Ecto neural progenitor cell (in vitro differentiated cells): ENCODE data around the gene PKP4.

Source experiments
- DNase-seq: peaks from one replicate; pipeline ENCODE4 v3.0.0-alpha.2; 2018; ENCODE audit warnings: low spot score

The PKP4 gene

DNA sequence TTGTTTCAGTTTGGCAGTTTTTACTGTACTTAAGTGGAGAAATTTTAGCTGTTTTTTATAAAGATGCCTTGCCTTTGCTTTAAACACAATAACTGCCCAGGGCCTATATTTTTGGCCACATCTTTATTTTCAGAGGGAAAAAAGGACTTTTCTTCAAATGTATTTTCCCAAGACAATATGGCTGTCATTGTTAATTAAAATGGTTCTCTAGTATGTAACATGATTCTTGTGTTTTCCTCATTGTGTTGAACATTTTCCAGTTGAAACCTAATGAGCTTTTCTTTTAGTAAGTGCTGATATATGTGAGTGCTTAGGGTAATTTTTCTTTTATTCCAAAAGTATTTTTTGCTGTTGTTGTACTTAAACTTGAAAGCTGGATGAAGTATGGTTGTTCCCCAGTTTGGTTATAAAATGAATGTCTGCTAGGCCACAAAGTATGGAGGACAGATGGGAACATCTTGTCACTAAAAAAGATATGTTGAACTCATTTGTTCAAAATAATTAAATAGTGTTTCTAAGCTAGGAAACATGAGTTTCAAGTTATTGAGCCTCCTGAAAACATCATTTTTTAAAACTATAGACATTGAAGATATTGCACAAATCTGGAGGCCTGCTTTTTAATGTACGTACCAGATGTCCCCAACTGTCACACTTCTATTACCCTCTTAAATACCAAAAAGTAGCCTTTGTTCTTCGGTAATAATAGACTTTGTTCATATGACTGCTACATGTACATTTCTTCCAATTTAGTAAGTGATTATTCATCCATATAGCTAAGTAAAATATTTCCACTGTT is 190.9 kb downstream of the PKP4 start:
- no peak for DNase-seq

DNA sequence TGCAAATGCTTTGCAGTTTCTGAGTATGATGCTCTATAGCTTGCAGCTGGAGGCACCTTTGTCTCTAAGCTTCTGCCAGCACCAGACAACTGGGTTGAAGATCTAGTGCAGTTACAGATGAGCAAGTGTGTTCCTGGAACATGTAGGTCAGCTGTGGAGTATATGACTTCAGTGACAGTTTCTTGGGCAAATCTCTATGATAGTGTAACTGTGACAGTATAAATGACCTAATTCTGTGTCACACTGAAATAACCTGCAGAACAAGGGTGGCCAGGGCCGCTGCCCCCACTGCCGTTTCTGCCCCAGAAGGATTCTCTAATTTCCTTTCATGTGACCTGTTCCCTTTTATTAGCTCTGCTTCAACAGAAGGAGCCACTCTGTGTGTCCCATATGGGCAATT is 193.1 kb downstream of the PKP4 start:
- no peak for DNase-seq

DNA sequence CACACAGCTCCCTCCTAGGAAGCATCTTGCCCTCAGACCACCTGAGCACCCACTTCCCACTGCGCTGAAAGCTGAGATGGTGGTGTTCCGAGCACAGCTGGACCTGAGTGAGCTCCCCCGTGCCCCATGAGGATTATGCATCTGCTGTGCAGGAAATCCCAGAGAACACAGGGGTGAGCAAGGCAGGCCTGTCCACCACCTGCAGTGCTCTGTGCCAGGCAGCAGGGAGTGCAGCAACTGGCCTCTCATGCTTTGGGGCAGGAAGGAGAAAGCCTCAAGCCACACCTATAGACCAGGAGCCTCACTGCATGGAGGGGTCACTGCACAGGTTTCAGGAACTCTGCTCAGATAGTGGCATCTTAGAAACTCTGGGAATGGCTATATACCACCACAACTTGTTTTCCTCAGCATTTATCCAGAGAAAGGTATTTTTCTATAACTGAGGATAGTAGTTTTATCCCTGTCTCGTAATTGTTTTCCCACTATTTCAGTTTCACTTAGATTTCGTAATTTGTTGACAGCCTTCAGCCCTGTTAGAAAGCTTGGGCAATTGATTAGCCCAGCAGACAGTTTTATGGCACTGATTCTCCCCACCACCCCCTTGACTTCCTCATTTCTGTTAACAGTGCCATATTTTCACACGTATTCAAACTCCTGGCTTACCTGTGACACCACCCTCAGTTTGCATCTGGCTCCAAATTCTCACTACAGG is 194.1 kb downstream of the PKP4 start:
- DNase-seq = no peak

DNA sequence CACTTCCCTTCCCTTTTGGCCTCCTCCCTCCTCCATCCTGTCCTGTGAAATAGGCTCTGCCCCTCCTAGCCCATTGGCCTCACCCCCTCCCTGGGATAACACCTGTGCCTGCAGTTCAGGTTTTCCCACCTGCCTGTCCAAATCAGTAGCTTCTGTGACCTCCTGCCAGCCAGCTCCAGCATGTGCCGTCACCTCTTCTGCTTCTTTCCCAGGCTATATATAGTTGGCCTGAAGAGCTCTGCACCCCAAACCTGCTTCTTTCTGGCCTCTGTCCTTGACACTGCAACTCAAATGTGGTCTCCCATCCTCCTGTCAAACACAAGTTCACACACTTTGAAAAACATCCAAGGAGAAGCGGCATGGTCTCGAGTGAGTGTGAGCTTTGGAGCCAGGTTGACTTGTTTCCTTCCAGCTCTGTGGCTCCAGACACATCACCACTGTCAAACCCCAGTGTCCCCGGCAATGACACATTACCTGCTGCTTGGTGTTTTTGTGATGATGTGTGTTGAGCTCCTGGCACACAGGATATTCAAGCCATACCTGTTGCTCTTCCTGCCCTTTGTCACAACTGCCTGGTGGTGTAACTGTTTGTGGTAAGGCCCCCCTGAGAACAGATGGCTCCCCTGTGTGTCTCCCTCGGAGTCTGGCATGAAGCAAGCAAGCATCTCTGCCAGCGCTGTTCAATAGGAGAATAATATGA is 194.8 kb downstream of the PKP4 start:
- DNase-seq = no peak

DNA sequence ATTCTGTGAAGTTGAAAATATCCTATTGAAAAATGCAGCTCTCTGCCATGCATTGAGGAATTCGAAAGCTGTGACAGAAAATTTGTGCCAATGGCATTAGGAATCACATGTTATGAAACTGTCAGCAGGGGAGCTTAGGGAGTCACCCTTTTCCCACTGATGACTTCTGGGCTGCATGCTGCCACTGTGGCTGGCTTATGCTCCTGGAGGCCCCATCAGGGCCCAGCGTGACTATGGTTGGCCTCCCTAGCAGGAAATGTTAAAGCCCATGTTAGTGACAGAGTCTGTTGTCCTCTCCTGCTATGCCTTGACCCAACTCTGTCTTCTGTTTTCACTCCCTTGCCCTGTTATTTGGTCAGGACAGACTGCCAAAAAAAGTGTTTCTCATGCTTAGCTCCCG is 198.9 kb downstream of the PKP4 start:
- DNase-seq = no peak

DNA sequence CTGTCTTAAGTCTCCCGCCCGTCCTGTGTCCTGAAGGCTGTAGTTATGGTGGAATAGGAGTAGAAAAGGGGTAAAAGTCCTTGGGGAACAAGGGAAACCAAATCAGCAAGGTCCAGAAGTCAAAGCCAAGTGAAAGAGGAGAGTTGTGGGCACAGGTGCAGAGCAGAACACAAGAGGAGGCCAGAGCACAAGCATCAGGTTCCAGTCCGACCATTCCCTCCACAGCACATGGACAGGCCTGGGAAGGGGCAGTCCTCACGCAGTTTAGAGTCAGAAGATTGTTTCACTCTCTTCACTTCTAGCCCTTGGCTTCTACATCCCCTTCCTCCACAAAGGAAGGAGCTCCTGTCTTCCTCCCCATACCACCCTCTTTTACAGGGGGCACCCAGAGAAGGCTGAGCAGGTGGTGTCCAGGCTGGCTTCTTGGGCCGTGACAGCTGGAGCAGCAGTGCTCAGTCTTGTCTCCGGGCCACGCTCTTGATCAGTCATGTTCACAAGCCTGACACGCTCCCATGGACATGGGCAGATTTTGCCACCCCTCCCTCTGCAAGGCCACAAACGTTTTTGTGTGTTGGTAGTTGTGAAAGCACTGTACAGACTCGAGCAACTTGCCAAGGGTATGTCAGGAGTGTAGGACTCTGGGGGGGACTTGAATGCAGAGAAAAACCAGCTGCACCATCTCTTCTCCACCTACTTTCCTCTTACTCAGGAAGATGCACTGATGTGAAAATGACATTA is 199.9 kb downstream of the PKP4 start:
- DNase-seq = no peak

DNA sequence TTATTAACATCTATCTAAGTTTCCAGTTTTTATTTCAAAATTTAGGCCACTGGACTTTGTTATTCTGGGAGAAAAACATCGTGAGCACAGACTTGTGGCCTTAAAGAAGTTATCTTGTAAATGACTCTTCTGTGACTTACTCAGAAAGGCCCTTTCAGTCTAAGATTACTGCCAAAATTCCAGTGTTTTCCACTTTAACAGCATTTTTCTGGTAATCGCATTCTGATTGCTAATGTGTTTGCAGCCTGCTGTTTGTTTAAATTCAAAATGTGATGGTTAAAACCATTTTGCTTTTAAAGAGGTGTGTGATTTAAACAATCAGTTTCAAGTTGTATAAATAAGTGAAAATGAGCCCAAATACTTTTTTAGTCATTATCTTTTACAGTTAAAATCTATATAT is 201.6 kb downstream of the PKP4 start:
- DNase-seq = no peak

DNA sequence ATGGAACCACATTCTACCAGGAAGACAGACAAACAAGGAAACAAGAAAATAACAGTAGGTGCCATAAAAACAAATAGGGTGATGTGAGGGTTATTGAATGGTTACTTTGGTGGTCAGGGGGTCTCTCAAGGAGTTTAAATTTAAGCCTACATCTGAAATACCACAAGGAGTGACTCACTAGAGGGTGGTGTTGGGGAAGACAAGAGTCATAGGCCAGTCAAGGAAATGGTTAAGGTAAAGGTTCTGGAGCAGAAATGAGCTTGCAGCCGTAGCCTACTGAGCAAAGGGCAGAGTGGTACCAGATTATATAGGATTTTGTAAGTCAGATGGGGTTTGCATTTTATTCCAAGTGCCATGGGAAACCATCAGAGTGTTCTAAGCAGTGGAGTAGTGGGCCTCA is 202.7 kb downstream of the PKP4 start:
- no peak for DNase-seq

DNA sequence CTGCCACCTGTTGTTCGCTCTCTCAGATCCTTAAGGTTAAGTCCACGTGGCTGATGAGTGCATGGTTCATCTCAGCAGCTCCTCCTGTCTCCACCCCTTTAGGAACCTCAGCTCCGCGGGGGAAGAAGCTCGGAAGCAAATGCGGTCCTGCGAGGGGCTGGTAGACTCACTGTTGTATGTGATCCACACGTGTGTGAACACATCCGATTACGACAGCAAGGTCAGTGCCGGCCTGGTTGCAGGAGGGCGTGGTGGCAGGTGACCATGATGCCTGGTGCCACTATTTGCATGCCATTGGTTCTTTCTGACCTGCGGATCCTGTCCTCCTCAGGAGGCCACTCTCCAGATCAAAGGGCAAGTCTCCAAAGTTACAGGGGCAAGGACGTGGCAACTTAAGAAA is 204.5 kb downstream of the PKP4 start:
- DNase-seq = no peak

DNA sequence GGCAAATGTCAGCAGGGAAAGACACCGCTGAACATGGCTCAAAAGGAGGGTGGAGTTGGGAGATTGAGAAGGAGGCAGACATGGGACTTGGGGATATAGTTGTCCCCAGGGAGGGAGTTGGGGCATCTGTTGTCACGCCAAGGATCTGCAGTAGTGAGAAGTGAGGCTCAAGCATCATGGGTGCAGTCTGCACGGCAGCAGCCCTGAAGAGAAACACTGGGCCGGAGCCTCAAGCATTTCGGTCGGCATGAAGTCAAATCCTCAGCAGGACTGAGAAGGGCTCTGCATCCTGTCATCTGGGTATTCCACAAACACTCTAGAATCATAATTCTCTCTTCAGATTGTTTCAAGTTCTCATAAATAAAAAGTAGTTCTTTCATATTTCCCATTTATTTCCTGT is 205.7 kb downstream of the PKP4 start:
- DNase-seq = no peak

DNA sequence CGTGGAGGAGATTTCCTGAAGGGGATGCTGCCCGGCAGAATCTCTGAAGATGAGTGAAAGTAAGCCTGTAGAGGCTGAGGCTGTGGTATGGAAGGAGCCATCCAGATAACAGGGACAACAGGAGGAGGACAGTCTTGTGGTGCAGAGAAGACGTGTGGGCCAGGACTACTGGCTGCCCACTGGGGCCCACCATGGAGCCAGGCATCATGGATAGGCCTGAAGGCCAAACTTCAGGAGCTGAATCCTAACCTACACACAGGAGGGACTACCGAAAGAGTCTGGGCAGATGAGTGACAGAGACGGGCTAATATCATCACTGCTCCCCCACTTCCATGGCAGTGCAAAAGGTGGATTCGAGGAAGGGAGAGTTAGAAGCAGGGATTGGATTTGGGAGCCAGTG is 207.0 kb downstream of the PKP4 start:
- DNase-seq = no peak

DNA sequence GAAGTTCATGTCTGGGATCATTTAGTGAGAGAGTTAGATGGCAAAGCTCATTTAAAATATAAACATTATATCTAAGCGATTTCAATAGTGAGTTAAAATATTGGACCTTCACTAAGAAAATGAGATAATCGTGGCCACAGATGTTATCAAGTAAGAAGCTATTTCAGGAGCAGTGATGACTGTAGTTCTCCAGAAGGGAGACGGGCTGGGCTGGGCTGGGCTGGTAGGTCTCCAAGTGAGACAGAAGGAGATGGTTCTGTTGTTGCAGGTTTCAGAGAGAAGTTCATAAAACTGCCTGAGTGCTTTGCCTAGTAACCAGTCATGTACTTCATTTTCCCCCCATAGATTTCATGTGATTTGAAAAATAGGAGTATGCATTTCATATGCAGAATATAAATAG is 208.2 kb downstream of the PKP4 start:
- no peak for DNase-seq

DNA sequence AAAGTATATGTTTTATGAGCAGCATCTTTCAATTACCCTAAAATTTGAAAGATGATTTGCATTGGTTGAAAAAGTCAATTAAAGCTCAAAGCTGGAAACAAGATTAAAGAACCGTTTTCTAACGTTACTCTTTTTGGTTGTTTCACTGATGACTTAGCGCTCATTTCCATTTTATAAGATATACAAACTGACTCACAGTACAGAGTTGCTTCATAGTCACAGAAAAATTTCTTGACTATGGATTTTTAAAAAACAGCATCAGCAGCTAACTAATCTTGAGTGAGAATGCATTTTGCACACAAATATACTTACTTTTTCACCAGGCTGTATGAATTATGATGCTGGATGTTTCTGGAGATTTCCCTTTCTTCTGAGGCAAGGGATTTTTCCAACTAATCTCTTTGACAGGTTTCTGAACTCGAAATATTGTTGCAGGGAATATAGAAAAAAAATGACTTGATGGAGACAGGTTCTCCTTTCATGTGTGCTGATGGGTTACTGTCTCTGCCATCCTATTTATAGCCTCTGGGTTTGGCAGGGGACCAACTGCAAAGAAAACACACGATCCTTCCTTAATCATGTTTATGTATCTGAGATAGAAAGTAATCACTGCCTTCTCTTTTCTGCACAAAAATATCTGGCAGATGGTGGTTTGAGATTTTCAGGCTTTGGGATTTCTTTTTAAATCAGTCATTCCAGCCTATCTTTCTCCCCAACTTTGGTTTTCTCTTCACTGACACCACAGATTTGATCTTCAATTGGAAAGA is 209.0 kb downstream of the PKP4 start:
- no peak for DNase-seq

DNA sequence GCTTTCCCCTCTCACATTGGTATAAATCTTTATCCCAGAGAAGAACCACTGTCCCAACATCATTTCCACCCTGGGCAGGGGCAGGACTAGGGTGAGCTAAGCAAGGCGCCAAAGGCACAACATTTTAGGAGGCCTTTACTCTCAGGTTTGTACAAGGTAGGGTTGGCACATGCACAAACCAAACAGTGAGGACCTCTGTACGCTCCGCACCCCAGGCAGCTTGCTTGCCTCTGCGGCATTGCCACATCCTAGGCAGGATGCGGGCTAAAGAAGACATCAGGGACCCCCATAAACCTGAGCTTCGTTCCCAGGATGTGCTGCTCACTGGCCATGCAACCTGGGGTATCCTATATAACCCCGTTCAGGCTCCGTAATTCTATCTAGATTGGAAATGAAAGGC is 210.2 kb downstream of the PKP4 start:
- no peak for DNase-seq

DNA sequence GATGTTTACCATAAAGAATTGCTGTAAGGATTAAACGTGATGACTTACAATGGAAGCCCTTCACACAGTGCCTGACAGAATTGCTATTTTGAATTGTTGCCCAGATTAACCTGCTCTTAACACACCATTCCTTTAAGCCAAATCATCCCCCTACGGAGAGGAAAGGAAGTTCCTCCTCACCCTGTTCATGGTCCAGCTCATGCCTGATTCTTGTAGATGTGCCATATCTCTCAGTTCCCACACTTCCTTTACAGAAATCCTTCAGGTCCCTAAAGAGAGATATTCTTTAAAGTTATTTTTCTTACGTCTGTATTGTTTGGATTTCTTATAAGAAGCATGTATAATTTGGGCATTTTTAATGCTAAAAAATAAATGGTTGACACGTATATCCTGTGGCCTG is 210.8 kb downstream of the PKP4 start:
- DNase-seq = no peak

DNA sequence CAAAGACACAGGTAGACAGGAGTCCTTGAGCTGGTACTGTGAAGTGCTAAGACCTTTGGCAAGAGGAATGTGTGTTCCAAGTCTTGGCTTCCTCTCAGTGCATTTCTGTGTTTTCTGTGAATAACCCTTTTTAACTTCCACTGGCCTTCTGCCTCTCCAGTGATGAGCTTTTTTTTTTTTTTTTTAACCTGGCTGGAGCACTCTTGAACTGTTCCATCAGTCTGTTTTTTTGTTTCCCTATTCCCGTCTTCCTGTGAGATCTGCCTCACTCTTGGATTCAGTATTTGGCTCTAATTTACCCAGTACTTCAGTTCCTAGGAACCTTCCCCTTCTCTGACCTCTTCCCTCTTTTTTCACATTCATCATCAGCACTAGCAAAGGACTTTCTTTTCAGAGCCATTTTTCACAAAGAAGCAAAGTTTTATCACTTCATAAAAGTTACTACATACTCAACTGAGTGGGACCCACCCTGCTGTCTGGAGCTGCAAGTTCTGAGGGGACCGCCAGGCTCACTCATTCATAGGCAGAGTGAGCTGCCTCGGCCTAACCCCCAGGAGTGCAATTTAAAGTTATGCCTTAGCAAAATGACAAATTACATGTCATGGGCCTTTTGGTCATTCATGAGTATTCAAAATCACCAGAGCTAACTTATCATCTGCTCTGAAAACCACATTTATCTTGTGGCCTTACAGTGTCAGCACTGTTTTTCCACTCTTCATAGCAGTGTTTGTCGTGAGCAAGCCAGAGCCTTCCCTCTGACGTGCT is 211.4 kb downstream of the PKP4 start:
- no peak for DNase-seq

DNA sequence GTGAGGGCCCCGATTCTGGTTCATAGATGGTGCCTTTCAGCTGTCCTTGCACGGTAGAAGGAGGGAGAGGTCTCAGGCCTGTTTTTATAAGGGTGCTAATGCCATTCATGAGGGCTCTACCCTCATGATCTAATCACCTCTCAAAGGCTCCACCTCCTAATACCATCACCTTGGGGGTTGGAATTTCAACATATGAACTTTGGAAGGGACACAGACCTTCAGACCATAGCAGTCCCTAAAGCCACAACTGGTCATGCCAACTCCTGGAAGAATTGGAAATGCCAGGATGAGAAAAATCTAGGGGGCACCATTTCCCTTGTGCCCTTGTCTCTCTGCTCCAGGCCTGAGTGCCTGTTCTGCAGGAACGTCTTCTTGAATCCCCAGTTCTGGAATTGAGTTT is 213.5 kb downstream of the PKP4 start:
- DNase-seq = no peak

DNA sequence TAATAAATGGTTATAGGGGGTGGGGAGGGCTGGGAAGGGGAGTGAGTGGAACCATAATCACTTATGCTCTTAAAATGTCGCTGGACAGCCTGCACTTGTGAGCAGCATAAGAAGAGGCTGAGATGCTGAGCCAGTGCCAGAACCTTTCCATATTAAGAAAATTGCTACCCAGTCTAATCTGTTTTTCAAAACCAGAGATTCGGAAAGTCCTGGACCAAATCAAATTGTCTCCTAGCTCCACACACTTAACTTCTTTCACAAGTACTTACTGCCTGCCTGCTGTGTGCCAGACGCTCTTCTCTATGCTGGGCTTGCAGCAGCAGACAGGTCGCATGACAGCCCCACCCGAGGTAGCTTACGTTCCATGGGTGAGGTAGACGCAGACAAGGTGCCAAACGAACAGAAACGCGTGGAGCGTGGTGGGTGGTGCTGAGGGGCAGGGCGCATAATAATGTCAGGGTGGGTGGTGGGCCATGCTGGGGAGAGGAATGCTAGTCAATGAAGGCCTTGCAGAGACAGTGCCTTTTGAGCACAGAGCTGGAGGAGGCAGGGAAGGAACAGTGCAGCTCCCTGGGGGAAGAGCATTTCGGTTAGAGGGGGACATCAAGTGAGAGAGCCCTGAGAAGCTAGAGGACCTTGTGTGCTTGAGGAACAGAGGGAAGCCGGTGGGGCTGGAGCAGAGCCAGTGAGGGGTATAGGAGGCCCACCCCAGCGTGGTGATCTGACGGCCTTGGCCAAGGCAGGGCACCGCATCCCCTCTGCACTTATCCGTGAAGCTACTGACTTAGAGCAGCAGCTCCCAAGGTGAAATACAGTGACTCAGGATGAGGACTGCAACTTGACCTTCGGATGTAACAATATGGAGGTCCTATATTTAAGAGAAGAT is 214.9 kb downstream of the PKP4 start:
- no peak for DNase-seq

DNA sequence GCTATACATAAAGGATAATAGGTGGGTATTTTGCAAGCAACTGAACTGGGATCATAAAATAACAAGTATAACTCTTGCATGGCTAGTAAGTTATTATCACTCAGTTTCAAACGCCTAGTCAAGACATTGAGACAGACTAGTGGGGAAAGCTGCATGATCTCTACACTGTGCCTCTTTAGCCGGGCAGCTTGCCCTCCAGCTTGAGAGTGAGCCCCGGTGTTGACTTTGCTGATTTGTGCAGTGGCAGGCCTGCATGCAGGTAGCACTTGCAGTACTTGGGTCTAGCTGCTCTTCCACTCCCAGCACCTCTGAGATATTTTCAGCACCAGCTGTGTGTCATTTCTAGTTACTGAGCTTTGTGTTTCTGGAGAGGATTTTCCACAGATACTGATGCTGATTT is 219.5 kb downstream of the PKP4 start:
- DNase-seq = no peak

DNA sequence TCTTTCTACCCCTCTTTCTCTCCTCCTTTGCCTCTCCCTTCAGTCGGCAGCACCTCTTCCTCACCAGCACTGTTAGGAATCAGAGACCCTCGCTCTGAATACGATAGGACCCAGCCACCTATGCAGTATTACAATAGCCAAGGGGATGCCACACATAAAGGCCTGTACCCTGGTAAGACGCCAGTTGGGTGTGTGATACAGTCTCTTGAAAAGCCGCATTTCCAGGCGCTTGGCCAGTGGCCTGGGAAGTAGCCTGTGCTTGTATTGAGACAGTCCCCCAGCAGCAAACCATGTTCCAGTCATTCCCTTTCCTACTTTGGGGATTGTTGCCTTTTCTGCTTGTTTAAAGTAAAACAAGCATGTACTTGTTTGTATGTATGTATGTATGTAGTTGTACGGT is 219.9 kb downstream of the PKP4 start:
- DNase-seq = no peak
